ENCODE data around the gene SHANK2.

DNA sequence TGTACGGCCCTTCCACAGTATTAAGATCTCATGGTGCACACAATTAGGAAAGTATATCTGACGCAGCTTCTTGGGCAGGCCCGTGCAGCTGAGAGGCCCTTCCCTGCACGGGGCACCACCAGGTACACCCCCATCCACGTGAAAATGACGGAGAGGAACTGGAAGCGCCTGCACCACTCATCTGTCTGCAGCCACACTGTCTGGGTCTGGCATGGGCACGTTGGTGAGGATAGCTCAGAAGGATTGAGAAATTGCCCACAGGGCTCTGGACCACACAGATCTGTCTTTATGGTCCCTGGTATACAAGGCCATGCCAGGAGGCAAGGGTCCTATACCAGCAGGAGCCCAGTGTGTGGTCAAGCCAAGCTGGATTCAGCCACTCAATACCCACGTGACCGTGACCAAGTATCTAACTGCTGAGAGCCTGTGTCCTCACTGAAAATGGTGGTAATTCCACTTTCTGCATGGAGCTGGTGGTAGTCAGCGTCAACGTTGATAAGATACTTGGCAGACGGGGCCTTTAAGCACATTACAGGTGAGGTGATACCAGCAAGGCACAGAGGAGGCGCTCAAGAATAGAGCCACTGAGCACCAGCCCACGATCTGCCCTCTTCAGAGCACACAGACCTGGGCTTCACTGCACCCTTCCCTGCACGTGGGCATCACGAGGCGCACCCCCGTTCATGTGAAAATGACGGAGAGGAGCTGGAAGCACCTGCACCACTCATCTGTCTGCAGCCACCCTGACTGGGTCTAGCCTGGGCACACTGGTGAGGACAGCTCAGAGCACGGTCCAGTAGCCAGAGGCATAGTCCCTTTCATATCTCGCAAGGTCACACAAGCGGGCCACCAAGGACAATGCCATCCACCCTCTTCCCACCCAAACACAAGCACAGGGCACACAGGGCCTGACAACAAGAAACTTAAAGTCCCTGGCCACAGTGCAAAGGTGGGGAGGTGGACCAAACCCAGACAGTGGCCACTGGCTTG lies 28.4 kb downstream of the SHANK2 start:
- TF ChIP-seq, protein P1, sequence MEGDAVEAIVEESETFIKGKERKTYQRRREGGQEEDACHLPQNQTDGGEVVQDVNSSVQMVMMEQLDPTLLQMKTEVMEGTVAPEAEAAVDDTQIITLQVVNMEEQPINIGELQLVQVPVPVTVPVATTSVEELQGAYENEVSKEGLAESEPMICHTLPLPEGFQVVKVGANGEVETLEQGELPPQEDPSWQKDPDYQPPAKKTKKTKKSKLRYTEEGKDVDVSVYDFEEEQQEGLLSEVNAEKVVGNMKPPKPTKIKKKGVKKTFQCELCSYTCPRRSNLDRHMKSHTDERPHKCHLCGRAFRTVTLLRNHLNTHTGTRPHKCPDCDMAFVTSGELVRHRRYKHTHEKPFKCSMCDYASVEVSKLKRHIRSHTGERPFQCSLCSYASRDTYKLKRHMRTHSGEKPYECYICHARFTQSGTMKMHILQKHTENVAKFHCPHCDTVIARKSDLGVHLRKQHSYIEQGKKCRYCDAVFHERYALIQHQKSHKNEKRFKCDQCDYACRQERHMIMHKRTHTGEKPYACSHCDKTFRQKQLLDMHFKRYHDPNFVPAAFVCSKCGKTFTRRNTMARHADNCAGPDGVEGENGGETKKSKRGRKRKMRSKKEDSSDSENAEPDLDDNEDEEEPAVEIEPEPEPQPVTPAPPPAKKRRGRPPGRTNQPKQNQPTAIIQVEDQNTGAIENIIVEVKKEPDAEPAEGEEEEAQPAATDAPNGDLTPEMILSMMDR (conservative IDR thresholded peaks at IDR 0.05): no peak
- no peak for TF ChIP-seq ZFX (IDR thresholded peaks at IDR 0.05)

All from C4-2B (cell line).